Activated CD8-positive, alpha-beta memory T cell treated with anti-CD3 and anti-CD28 coated beads for 36 hours (primary cell): ENCODE measurements around the gene THRSP. TPM values are rescaled to one million over a fixed set of nuclear protein-coding genes. Genes with fewer than 3 reads are reported as not detected.

Source experiments
- CTCF ChIA-PET: fragments of 350-600 bp; sonication (Branson Sonifier 250); formaldehyde crosslinking; loops from one replicate; lab custom pipeline; 2021; ENCODE audit warnings: antibody characterized with exemption; lab: Charles Lee
- POLR2A ChIA-PET: fragments of 350-600 bp; sonication (Branson Sonifier 250); formaldehyde crosslinking; loops from one replicate; lab custom pipeline; 2021; ENCODE audit warnings: antibody characterized with exemption; lab: Charles Lee
- total RNA-seq, 2 experiments: library from RNA; stranded (reverse); gene quantifications; one replicate each; pipeline ENCODE4 v1.2.3, GENCODE V29; 2021

Gene THRSP
- total RNA-seq, 2 experiments from 2014 or later = not detected

DNA sequence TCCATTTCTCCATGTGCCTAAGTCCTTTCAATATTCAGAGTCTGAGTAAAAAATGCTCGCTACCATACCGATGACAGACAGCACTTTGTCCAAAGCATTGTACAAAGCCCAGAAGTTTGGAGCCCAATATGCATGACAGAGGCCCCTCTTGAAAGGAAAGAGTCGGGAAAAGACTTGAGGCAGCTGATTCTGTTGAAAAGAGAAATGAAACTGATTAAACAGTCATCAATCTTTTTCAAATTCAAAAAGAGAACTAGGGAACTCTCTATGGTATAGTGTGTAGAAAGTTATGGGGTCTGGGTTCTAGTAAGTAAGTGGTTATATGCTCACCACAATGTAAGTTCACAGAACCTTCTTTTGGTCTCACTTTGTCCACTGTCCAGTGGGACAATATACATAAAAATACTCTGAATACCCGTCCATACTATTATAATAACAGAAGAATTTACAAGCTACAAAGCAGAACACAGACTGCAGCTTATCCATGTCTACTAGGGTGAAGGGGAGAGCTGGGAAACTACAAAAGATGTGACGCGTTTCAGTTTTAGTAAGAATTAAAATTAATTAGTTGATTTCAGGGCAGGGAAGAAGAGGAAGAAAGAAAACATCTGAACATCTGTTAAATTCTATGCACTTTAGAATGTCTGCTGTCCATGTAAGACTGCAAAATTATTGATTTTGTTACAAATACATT lies 49.1 kb downstream of the THRSP start:
- CTCF ChIA-PET = no interaction called here
- POLR2A ChIA-PET = no interaction called here

Other genes with a start within 250 kb of the THRSP start
- 10 to 100 TPM; 40.5 to 47.6 TPM for gene RSF1, start 243.1 kb upstream of the THRSP start, total RNA-seq
- gene AAMDC, start 242.7 kb upstream of the THRSP start, total RNA-seq = 1 to 10 TPM; 2.6 to 3.8 TPM
- gene INTS4, start 69.2 kb upstream of the THRSP start, total RNA-seq = 10 to 100 TPM; 48.0 to 49.0 TPM
- gene KCTD14, start 40.6 kb upstream of the THRSP start, total RNA-seq = under 1 TPM in 1 of 2 experiments, not detected in 1; 0.27 TPM
- 100 to 1,000 TPM; 218 to 219 TPM for gene NDUFC2, start 16.0 kb downstream of the THRSP start, total RNA-seq
- 10 to 100 TPM; 48.6 to 52.9 TPM for gene ALG8, start 75.8 kb downstream of the THRSP start, total RNA-seq
- gene KCTD21, start 124.8 kb downstream of the THRSP start, total RNA-seq = 1 to 10 TPM; 3.9 to 4.9 TPM
- gene USP35, start 125.1 kb downstream of the THRSP start, total RNA-seq = 1 to 10 TPM; 4.5 to 5.5 TPM